Pancreas (tissue), 10 donors: ENCODE results near the gene PIGV. TPM values are rescaled to one million over a fixed set of nuclear protein-coding genes. Genes with fewer than 3 reads are reported as not detected.

Experiments used
- ATAC-seq, 4 donors: fragments of 200-7000 bp; cut with Tn5 transposase; one replicate each; pipeline versions ENCODE4 v1.8.0 to v1.9.1; 2020; ENCODE audit warnings: mild to moderate bottlenecking in 4 of 4, moderate library complexity in 4 of 4
- DNase-seq, 6 donors: peaks; one replicate each; pipeline ENCODE4 v3.0.0-alpha.2; 2020
- FAIRE-seq: peaks from 2 replicates; lab custom pipeline; 2012; peaks lifted over from hg19 to GRCh38; lab: Jason Lieb, UNC
- H3K27ac ChIP-seq, 4 donors: fragments of 200-600 bp; sonication (generic); 1 replicate in 3 of 4; 2 replicates in 1 of 4; pipeline versions ENCODE4 v1.5.0 to v1.8.0; 2020
- H3K27me3 ChIP-seq, 4 donors: fragments of 200-600 bp; one replicate each; pipeline ENCODE4 v1.8.0; 2021
- H3K36me3 ChIP-seq, 3 donors: fragments of 200-600 bp; sonication (generic) in 1 of 3; one replicate each; pipeline versions ENCODE4 v1.5.0 to v1.8.0; 2020 to 2021
- H3K4me1 ChIP-seq, 3 donors: fragments of 200-600 bp; one replicate each; pipeline ENCODE4 v1.8.0; 2021
- H3K4me3 ChIP-seq, 4 donors: fragments of 200-600 bp; sonication (generic) in 2 of 4; one replicate each; pipeline versions ENCODE4 v1.5.0 to v1.8.0; 2020 to 2021
- H3K9me3 ChIP-seq, 4 donors: fragments of 200-600 bp; one replicate each; pipeline ENCODE4 v1.8.0; 2021
- CTCF ChIP-seq, 4 donors: fragments of 200-600 bp; sonication (generic) in 3 of 4; IDR thresholded peaks; one replicate each; pipeline versions ENCODE4 v1.5.0 to v1.8.0; 2021; ENCODE audit warnings: antibody characterized with exemption in 4 of 4
- WGBS, 2 donors: extraction: QIAGEN DNeasy Blood & Tissue Kit; methylation state at CpG; one replicate each; pipeline ENCODE4 v1.1.7; 2013; 5-methylcytosine and 5-hydroxymethylcytosine counted together
- intact Hi-C, 3 donors: fragments of 100-400 bp; cut with DNase I; formaldehyde crosslinking; loops; one replicate each; pipeline versions ENCODE4 v1.11.1 to v1.14.2; 2022
- polyA plus RNA-seq, 2 donors: library from polyadenylated mRNA; stranded (reverse); fragments of 200-250 nt; gene quantifications; one replicate each; pipeline ENCODE4 v1.2.3, GENCODE V29; 2013
- total RNA-seq, 6 donors: library from RNA; stranded (reverse); fragmentation: NEBNext Ultra II Directional in 4 of 6; extraction: Animal tissue kit (Norgen Biotek cat#: 25700) in 4 of 6; gene quantifications; one replicate each; pipeline versions ENCODE4 v1.2.1 to v1.2.4, GENCODE V29; 2021 to 2023
- donor health status: healthy with polysubstance abuse.
- donor health status: DM: no; HTN: no; CAD: no; lungs with moderate emphysema.
- donor health status: DM: no; HTN: no; CAD: no.
- donor health status: control.
- donor health status: control.
- donor health status: Bipolar disorder and iron deficiency.
- donor health status: DM: yes; HTN: yes; CAD: no.
- donor health status: DM: no; HTN: no; CAD: no.
- donor health status: DM: no; HTN: no; CAD: no.
- donor health status: DM: yes; HTN: yes; CAD: no.

PIGV gene
- total and polyA plus RNA-seq, 8 donors = 3.3 to 9.5 (median 6.5) TPM

GRCh38 chr1:26829184-26829911, 41.6 kb downstream of the PIGV start:
- Histone ChIP-seq H3K9me3 (no peaks in the 10 kb centered on the region), H3K27ac (no peak overlapping the region), H3K27me3 (no peaks in the 10 kb centered on the region), H3K36me3 (peaks cover 0 to 18% (median 0%) of the 10 kb centered on the region in 3 donors), H3K4me3 (no peak overlapping the region), H3K4me1 (peaks cover 0 to 12% (median 5%) of the 10 kb centered on the region in 3 donors)
- FAIRE-seq = no peak
- ATAC-seq = no peak
- intact Hi-C loops = no loop called here
- WGBS, 2 donors = 82 to 83% methylated on average over 6 of the region's 6 CpGs
- no peak for TF ChIP-seq CTCF (IDR thresholded peaks at IDR 0.05)
- no peak for DNase-seq

- Histone ChIP-seq H3K4me1 (peaks cover 0 to 12% (median 0%) of the 10 kb centered on the region in 3 donors), H3K27ac (no peak overlapping the region), H3K27me3 (no peaks in the 10 kb centered on the region), H3K4me3 (no peak overlapping the region), H3K36me3 (peaks cover 0 to 21% (median 0%) of the 10 kb centered on the region in 3 donors), H3K9me3 (no peaks in the 10 kb centered on the region)
- TF ChIP-seq CTCF (IDR thresholded peaks at IDR 0.05) = no peak
- intact Hi-C loops = no loop called here
- ATAC-seq = no peak
- 94 to 97% methylated on average over 3 of the region's 3 CpGs for WGBS, 2 donors
- no peak for DNase-seq
- no peak for FAIRE-seq
Measured at GRCh38 chr1:26831059-26831458, 43.3 kb downstream of the PIGV start.

GRCh38 chr1:26831546-26832248, 43.9 kb downstream of the PIGV start:
- Histone ChIP-seq H3K36me3 (peaks cover 0 to 21% (median 0%) of the 10 kb centered on the region in 3 donors), H3K4me3 (no peak overlapping the region), H3K27me3 (no peaks in the 10 kb centered on the region), H3K9me3 (no peaks in the 10 kb centered on the region), H3K27ac (no peak overlapping the region), H3K4me1 (peaks cover 0 to 12% (median 0%) of the 10 kb centered on the region in 3 donors)
- FAIRE-seq = no peak
- no peak for DNase-seq
- intact Hi-C loops = no loop called here
- ATAC-seq = no peak
- 63 to 69% methylated on average over 3 of the region's 3 CpGs for WGBS, 2 donors
- no peak for TF ChIP-seq CTCF (IDR thresholded peaks at IDR 0.05)

- TF ChIP-seq CTCF (IDR thresholded peaks at IDR 0.05) = no peak
- Histone ChIP-seq H3K27ac (no peak overlapping the region), H3K4me1 (peaks cover 0 to 11% (median 0%) of the 10 kb centered on the region in 3 donors), H3K4me3 (no peak overlapping the region), H3K36me3 (peaks cover 0 to 21% (median 0%) of the 10 kb centered on the region in 3 donors), H3K9me3 (no peaks in the 10 kb centered on the region), H3K27me3 (no peaks in the 10 kb centered on the region)
- ATAC-seq = no peak
- 85 to 86% methylated on average over 16 of the region's 16 CpGs for WGBS, 2 donors
- FAIRE-seq = no peak
- DNase-seq = no peak
- intact Hi-C loops = no loop called here
Measured at GRCh38 chr1:26832249-26832960, 44.7 kb downstream of the PIGV start.
